ENCODE data around the gene FPR2. TPM values are rescaled to one million over a fixed set of nuclear protein-coding genes. Genes with fewer than 3 reads are reported as not detected.

The FPR2 gene
- total and polyA plus RNA-seq, 9 of the 15 experiments (the other 6 are each of a cell fraction or from before 2014, with no cell fraction given), result 0.03 to 0.15 (median 0.07) TPM; not detected in 6

DNA sequence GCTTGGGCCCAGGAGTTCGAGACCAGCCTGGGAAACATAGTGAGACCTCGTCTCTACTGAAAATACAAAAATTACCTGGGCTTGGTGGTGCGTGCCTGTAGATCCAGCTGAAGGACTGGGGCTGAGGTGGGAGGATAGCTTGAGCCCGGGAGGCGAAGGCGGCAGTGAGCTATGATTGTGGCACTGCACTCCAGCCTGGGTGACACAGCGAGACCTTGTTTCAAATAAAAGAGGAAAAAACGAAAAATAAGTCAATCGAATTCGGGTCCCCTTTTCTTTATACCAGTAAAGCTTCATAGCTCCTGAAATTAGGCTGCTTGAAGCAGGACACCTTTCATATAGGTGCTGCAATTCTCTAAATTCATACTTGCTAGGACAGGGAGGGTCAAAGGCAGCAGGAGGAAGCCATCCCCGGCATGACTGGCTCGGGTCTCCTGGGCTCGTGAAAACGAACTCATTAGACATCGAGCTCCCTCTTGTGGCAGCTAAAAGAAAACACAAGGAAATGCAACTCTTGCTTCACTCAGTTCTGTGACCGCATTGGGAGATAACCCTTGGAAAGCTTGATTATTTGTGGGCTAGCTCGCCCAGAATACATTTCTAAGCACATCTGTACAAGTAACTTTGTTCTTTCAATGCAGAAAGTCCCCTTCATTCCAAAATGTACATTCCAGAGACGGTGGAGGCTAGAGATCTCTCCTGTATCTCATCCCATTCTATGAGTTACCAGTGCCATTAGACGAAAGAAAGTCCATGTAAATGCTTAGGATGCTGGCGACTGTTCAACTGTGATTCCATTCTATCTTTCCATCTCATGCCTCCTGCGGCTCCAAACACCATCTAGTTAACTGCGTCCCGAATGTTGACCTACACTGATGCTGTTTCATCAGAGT is 16.8 kb downstream of the FPR2 start:
- TSS peak; percentile 34 for BruUV-seq (replicated peaks)
- peak; percentile 68 to 96 (median 71) for DNase-seq (ENCODE audit: extremely low read depth in 1 of 4, low spot score in 3 of 4)
- Histone ChIP-seq H3K36me3 (ENCODE audit: control insufficient read depth, insufficient read depth, low read length) (no peaks in the 10 kb centered on the region), H3K4me2 (ENCODE audit: insufficient read depth, low read length) (peak overlapping the region; percentile 51; the same call in 1 of the 2 replicates), H3K9me1 (ENCODE audit: control insufficient read depth, insufficient read depth, low read length) (no peaks in the 10 kb centered on the region), H3K9me3 (replicated peaks; ENCODE audit: control insufficient read depth, insufficient read depth, low read depth, low read length) (no peaks in the 10 kb centered on the region), H4K20me1 (replicated peaks; ENCODE audit: control insufficient read depth, insufficient read depth, low read length) (no peaks in the 10 kb centered on the region), H3K79me2 (ENCODE audit: control insufficient read depth, insufficient read depth, low read length) (no peaks in the 10 kb centered on the region), H3K4me1 (replicated peaks in 1 of 2; ENCODE audit: control insufficient read depth in 2 of 2, insufficient read depth in 2 of 2, low read length in 2 of 2) (peaks cover 6 to 35% of the 10 kb centered on the region in 2 experiments; a peak in 3 of 5 replicates), H3K27me3 (ENCODE audit: control insufficient read depth in 2 of 2, insufficient read depth in 2 of 2, low read length in 2 of 2) (no peaks in the 10 kb centered on the region), H3K4me3 (no peak overlapping the region), H3K9ac (ENCODE audit: insufficient read depth in 1 of 2, low read depth in 2 of 2, low read length in 2 of 2) (peak overlapping the region in 1 of 2 experiments; percentile 40; a peak in 1 of 4 replicates), H3K27ac (ENCODE audit: extremely low read depth, low read depth, low read length) (peak overlapping the region; percentile 42), H2AFZ (ENCODE audit: low read depth, low read length) (peak overlapping the region; percentile 93)
- CTCF ChIA-PET (ENCODE audit: low intra/inter-chr PET ratio), result interaction anchor here (0.9 to 1.1 kb wide), 2 partner anchors 65 to 356 kb away, joined by 3 to 9 read pairs; no protein-coding TSS in a partner anchor
- POLR2A ChIA-PET, result interaction anchor here (0.6 to 1.1 kb wide), 7 partner anchors 10 to 439 kb away, joined by 3 to 5 read pairs (median 3); no protein-coding TSS in a partner anchor
- intact Hi-C loops (cut with micrococcal nuclease) (loop anchor here (1.0 to 5.0 kb wide), 4 partner anchors 31 to 117 kb away; no protein-coding TSS in a partner anchor), in situ Hi-C loops (cut with MboI) (loop anchor here (5.0 kb wide), 1 partner anchor 66 kb away; no protein-coding TSS in a partner anchor)
- peak; percentile 99 for ATAC-seq
- WGBS (ENCODE audit: insufficient coverage, low coverage, missing lambda C conversion rate), result 25% methylated on average over 22 of the region's 23 CpGs
- peak; percentile 95 for FAIRE-seq
- TF ChIP-seq ATF7 (IDR thresholded peaks at IDR 0.05) (peak; percentile 52; the same call in 1 of the 2 replicates), DMBX1 (CRISPR knock-in tag; IDR thresholded peaks at IDR 0.05; ENCODE audit: borderline replicate concordance) (peak; percentile 56; the same call in 1 of the 2 replicates), EP400 (IDR thresholded peaks at IDR 0.05) (0 out of 2 replicates have a peak, but pooled peaks have one; percentile 23), MYNN (IDR thresholded peaks at IDR 0.05) (0 out of 2 replicates have a peak, but pooled peaks have one; percentile 36), MYNN (CRISPR knock-in tag; IDR thresholded peaks at IDR 0.05) (no peak), RB1 (IDR thresholded peaks at IDR 0.05; ENCODE audit: low read depth) (peak; percentile 46; the same call in 1 of the 2 replicates), CEBPB (tag; IDR thresholded peaks at IDR 0.05) (peak; percentile 97), GABPB1 (CRISPR knock-in tag; IDR thresholded peaks at IDR 0.05) (peak; percentile 45; the same call in 1 of the 2 replicates), SP2 (IDR thresholded peaks at IDR 0.05; ENCODE audit: extremely low read depth, low read depth, low read length, poor library complexity, severe bottlenecking) (no peak), MAFF (IDR thresholded peaks at IDR 0.05; ENCODE audit: low read length) (peak; percentile 19; the same call in 1 of the 2 replicates), GATA2 (CRISPR knock-in tag; IDR thresholded peaks at IDR 0.05) (peak; percentile 43; the same call in 1 of the 2 replicates)
- TF ChIP-seq, protein P1, sequence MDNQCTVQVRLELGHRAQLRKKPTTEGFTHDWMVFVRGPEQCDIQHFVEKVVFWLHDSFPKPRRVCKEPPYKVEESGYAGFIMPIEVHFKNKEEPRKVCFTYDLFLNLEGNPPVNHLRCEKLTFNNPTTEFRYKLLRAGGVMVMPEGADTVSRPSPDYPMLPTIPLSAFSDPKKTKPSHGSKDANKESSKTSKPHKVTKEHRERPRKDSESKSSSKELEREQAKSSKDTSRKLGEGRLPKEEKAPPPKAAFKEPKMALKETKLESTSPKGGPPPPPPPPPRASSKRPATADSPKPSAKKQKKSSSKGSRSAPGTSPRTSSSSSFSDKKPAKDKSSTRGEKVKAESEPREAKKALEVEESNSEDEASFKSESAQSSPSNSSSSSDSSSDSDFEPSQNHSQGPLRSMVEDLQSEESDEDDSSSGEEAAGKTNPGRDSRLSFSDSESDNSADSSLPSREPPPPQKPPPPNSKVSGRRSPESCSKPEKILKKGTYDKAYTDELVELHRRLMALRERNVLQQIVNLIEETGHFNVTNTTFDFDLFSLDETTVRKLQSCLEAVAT (IDR thresholded peaks at IDR 0.05), result peak in 1 of 2 experiments; percentile 27; a peak in 1 of 4 replicates

Measured in K562 (cell line).